ENCODE measurements around the gene ZSCAN18. TPM values are rescaled to one million over a fixed set of nuclear protein-coding genes. Genes with fewer than 3 reads are reported as not detected.

The ZSCAN18 gene
- total and polyA plus RNA-seq, 2 donors (not counting 3 experiments of a cell fraction or from before 2014, with no cell fraction given): 15.8 to 17.3 TPM

DNA sequence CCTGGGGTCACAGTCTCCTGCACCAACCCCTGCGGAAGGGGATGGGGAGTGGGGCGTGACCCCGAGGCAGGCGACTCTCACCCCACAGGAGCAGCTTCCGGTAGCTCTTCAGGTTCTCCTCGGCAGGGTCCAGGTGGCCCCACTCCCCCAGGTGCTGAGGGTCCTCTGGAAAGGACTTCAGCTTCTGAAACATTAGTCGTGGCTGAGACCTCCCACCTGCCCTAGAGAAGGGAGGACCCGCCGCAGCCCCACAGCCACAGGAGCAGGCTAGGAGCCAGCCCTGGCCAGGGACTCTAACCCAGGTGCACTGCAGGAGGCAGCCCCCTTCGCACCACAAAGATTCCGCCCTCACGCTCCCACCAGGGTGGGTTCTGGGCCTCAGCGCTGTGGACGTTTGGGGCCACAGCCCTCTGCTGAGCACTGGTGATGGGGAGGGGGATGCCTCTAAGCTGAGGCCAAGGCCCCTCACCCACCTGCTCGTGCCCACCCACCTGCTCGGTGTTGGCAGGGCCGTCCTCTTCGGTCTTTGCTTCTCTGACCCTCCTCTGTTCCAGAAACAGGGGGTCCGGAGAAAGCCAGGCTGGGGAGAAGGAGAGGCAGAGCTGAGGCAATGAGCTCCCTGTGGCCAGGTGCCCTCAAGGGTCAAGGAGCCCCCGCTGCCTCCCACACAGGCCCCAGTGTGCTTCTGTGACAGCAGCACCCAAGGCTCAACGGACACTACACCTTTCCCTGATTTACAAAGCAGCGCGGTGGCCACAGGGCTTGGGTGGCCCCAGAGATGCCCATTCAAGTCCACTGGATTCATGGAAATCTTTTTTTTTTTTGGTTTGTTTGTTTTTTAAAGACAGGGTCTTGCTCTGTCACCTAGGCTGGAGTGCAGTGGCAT lies 11.0 kb downstream of the ZSCAN18 start:
- no peaks in the 10 kb centered on the region for H3K9me1 ChIP-seq (replicated peaks; ENCODE audit: control insufficient read depth, extremely low read depth, insufficient read depth, low read length)
- no peak for FAIRE-seq
- no peak overlapping the region for H3K27ac ChIP-seq (ENCODE audit: insufficient read depth, low read depth, low read length)
- H3K4me3 ChIP-seq (replicated peaks in 1 of 3; ENCODE audit: insufficient read depth in 1 of 3, low read depth in 1 of 3, low read length in 3 of 3): no peak overlapping the region
- dilution Hi-C loops (cut with MboI; ENCODE audit: extremely low pct_ligation_motif_present, low sequenced_read_pairs) (no loop called here), intact Hi-C loops (cut with micrococcal nuclease) (no loop called here)
- no peaks in the 10 kb centered on the region for H4K20me1 ChIP-seq (replicated peaks; ENCODE audit: control insufficient read depth, extremely low read depth, insufficient read depth, low read length)
- no peaks in the 10 kb centered on the region for H3K4me1 ChIP-seq (ENCODE audit: control insufficient read depth, extremely low read depth, insufficient read depth, low read length)
- DNase-seq (ENCODE audit: low read depth, low spot score): no peak
- no peaks in the 10 kb centered on the region for H3K36me3 ChIP-seq (ENCODE audit: control insufficient read depth in 2 of 2, extremely low read depth in 1 of 2, insufficient read depth in 2 of 2, low read length in 2 of 2)
- H3K79me2 ChIP-seq (ENCODE audit: control insufficient read depth, insufficient read depth, low read length): no peaks in the 10 kb centered on the region
- H2AFZ ChIP-seq (ENCODE audit: low read depth, low read length): no peak overlapping the region
- H3K9me3 ChIP-seq (replicated peaks; ENCODE audit: control insufficient read depth, insufficient read depth, low read length): no peaks in the 10 kb centered on the region
- TF ChIP-seq, protein P1, sequence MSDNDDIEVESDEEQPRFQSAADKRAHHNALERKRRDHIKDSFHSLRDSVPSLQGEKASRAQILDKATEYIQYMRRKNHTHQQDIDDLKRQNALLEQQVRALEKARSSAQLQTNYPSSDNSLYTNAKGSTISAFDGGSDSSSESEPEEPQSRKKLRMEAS (IDR thresholded peaks at IDR 0.05; ENCODE audit: insufficient read depth, insufficient read length): no peak
- TF ChIP-seq GATA2 (IDR thresholded peaks at IDR 0.05; ENCODE audit: insufficient read depth, insufficient read length, low read depth, low read length): no peak
- no peak for TF ChIP-seq MYC (IDR thresholded peaks at IDR 0.05; ENCODE audit: low read depth, low read length)
- no peak for TF ChIP-seq CTCF (IDR thresholded peaks at IDR 0.05; ENCODE audit: extremely low read depth in 1 of 2, insufficient read depth in 1 of 2, low read depth in 1 of 2, low read length in 2 of 2)
- no peak for TF ChIP-seq JUN (IDR thresholded peaks at IDR 0.05; ENCODE audit: borderline replicate concordance, insufficient read depth, insufficient read length, low read depth)
- no peak for TF ChIP-seq EZH2 (IDR thresholded peaks at IDR 0.05; ENCODE audit: borderline replicate concordance, low read depth, low read length, severe bottlenecking)
- TF ChIP-seq POLR2AphosphoS5 (IDR thresholded peaks at IDR 0.05; ENCODE audit: insufficient read depth, low read depth, low read length): no peak
- TF ChIP-seq FOS (IDR thresholded peaks at IDR 0.05; ENCODE audit: borderline replicate concordance, insufficient read depth, low read length): no peak
- no peak for TF ChIP-seq POLR2A (IDR thresholded peaks at IDR 0.05; ENCODE audit: low read depth, low read length)
- BruUV-seq (replicated peaks): no TSS peak
- H3K4me2 ChIP-seq (ENCODE audit: insufficient read depth, low read length): no peak overlapping the region
- no peaks in the 10 kb centered on the region for H3K27me3 ChIP-seq (ENCODE audit: control insufficient read depth in 2 of 2, insufficient read depth in 2 of 2, low read length in 2 of 2)
- POLR2A ChIA-PET: no interaction called here
- CTCF ChIA-PET: no interaction called here
- H3K9ac ChIP-seq (replicated peaks; ENCODE audit: extremely low read depth, insufficient read depth, low read length): no peak overlapping the region
